AML-193 (cell line): ENCODE measurements around the gene BST1.
A peak's percentile ranks its signal among the peaks of the same experiment; 100 is the strongest.

Source experiments
- DNase-seq, 2 experiments: peaks; one replicate each; lab custom pipeline; 2025; lab: John Stamatoyannopoulos, UW

Gene BST1

DNA sequence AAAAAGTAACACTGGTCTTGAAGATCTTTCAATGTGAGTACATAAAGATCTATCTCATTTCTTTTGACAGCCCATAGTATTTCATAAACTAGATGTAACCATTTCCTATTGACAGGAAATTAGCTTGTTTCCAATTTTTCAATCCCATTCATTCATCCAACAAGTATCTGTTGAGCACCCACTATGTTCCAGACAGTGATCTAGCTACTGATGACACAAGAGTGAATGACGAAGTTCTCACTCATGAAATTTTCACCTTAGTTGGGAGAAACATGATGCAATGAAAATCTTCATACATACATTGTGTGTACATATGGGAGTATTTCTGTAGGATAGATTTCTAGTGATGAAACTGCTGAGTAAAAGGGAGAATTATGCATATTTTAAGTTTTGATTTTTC lies 76.9 kb downstream of the BST1 start:
- DNase-seq = peak; percentile 40 to 49

DNA sequence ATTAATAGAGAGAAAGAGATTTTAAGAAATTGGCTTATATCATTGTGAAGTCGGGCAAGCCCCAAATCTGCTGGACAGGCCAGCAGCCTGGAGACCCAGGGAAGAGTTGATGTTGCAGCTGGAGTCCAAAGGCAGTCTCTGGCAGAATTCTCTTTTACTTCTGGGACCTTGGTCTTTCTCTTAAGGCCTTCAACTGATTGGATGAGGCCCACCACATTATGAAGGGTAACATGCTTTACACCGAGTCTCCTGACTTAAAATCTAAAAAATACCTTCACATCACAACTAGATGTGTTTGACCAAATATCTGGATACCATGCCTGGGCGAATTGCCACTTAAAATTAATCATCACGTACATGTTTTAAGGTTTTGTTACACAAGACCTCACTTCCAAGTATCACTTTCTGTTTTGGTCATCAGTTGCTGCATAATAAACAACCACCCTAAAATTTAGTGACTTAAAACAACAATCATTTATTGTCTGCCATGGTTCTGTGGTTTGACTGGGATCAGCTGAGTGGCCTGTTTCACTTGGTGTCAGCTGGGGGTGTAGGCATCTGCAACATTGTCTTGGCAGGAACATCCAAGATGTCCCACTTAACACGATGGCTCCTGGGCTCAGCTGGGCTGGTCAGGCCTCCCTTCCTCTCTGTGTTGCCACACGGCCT lies 78.7 kb downstream of the BST1 start:
- no peak for DNase-seq
